Cardiac muscle cell (in vitro differentiated cells and primary cell): ENCODE measurements around the gene ARID5A. TPM values are rescaled to one million over a fixed set of nuclear protein-coding genes. Genes with fewer than 3 reads are reported as not detected.

Experiments
- DNase-seq, 2 donors: peaks; one replicate each; pipeline versions ENCODE4 v3.0.0 to v3.0.0-alpha.2; 2010 to 2017; ENCODE audit warnings: low read depth in 1 of 2, low spot score in 1 of 2
- H3K27ac ChIP-seq: fragments of 200-600 bp; sonication (generic); 2 replicates; pipeline ENCODE4 v1.5.1; 2016
- H3K27me3 ChIP-seq: fragments of 200-600 bp; sonication (generic); 2 replicates; pipeline ENCODE4 v1.6.0; 2016; ENCODE audit warnings: control low read depth
- H3K36me3 ChIP-seq: fragments of 200-600 bp; sonication (generic); 2 replicates; pipeline ENCODE4 v1.5.1; 2016; ENCODE audit warnings: control low read depth
- H3K4me1 ChIP-seq: fragments of 200-600 bp; sonication (generic); 2 replicates; pipeline ENCODE4 v1.8.1; 2017; ENCODE audit warnings: low read depth, mild to moderate bottlenecking, mixed run types
- H3K4me3 ChIP-seq: fragments of 200-600 bp; sonication (generic); 2 replicates; pipeline ENCODE4 v1.5.1; 2016; ENCODE audit warnings: mild to moderate bottlenecking
- H3K9me3 ChIP-seq: fragments of 200-600 bp; sonication (generic); 2 replicates; pipeline ENCODE4 v1.5.1; 2017; ENCODE audit warnings: low read depth, mild to moderate bottlenecking, control low read depth
- polyA plus RNA-seq: library from polyadenylated mRNA; unstranded; fragments of >200 nt; fragmentation: Nextera tagmentation; extraction: Ambion mirVana; gene quantifications from 2 replicates; pipeline ENCODE4 v1.2.1, GENCODE V29; 2016
- total RNA-seq: library from RNA; depleted of rRNA; stranded (reverse); fragments of >200 nt; gene quantifications from 2 replicates; pipeline ENCODE4 v1.2.3, GENCODE V29; 2016
- TF ChIP-seq, protein P1 (sequence below): IDR thresholded peaks from 2 replicates; pipeline ENCODE4 v1.5.1; 2012; ENCODE audit warnings: low read depth, mild to moderate bottlenecking, low read length

The ARID5A gene
- total and polyA plus RNA-seq, 2 experiments from 2014 or later = 7.6 to 7.8 TPM

GRCh38 chr2:96591054-96591453 lies 54.5 kb downstream of the ARID5A start:
- Histone ChIP-seq H3K9me3 (no peaks in the 10 kb centered on the region), H3K27ac (no peak overlapping the region), H3K36me3 (peaks cover 24% of the 10 kb centered on the region), H3K27me3 (no peaks in the 10 kb centered on the region), H3K4me1 (no peaks in the 10 kb centered on the region), H3K4me3 (no peak overlapping the region)
- TF ChIP-seq, protein P1, sequence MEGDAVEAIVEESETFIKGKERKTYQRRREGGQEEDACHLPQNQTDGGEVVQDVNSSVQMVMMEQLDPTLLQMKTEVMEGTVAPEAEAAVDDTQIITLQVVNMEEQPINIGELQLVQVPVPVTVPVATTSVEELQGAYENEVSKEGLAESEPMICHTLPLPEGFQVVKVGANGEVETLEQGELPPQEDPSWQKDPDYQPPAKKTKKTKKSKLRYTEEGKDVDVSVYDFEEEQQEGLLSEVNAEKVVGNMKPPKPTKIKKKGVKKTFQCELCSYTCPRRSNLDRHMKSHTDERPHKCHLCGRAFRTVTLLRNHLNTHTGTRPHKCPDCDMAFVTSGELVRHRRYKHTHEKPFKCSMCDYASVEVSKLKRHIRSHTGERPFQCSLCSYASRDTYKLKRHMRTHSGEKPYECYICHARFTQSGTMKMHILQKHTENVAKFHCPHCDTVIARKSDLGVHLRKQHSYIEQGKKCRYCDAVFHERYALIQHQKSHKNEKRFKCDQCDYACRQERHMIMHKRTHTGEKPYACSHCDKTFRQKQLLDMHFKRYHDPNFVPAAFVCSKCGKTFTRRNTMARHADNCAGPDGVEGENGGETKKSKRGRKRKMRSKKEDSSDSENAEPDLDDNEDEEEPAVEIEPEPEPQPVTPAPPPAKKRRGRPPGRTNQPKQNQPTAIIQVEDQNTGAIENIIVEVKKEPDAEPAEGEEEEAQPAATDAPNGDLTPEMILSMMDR = no peak
- no peak for DNase-seq

- no peak for DNase-seq
- H3K4me1 ChIP-seq = no peaks in the 10 kb centered on the region
Measured at GRCh38 chr2:96591494-96591893, 54.9 kb downstream of the ARID5A start.

GRCh38 chr2:96594282-96594681 lies 57.7 kb downstream of the ARID5A start:
- no peak for DNase-seq
- Histone ChIP-seq H3K36me3 (peaks cover 35% of the 10 kb centered on the region), H3K4me1 (peaks cover 5% of the 10 kb centered on the region), H3K9me3 (no peaks in the 10 kb centered on the region), H3K27ac (no peak overlapping the region), H3K4me3 (no peak overlapping the region), H3K27me3 (no peaks in the 10 kb centered on the region)
- TF ChIP-seq, protein P1 = no peak

More at GRCh38 chr2:96591494-96591893, 54.9 kb downstream of the ARID5A start:
- no peaks in the 10 kb centered on the region for H3K27me3 ChIP-seq
- TF ChIP-seq, protein P1 = no peak
- no peak overlapping the region for H3K4me3 ChIP-seq
- H3K27ac ChIP-seq = no peak overlapping the region
- H3K9me3 ChIP-seq = no peaks in the 10 kb centered on the region
- H3K36me3 ChIP-seq = peaks cover 27% of the 10 kb centered on the region

DNA sequence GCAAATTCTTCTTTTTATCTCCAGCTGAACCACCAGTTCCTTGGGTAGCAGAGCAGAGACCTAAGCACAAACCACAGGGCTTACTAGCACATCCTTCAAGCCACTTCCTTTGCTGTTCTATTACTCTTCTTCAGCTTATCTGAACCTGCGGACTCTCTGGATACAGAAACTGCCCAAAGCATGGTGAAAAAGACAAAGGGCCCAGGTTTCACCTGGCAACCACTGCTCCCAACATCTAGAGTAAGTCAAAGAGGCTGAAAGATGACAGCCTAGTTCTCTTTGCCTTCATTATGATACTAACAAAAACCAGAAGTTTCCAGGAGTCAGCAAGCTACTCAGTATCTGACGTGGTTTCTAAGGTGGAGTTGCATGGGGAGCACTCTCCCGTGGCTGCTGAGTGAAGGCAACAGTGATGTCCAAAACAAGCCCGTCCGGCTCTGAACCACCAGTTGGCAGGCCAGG lies 58.2 kb downstream of the ARID5A start:
- Histone ChIP-seq H3K4me3 (no peak overlapping the region), H3K36me3 (peaks cover 34% of the 10 kb centered on the region), H3K27me3 (no peaks in the 10 kb centered on the region), H3K27ac (no peak overlapping the region), H3K4me1 (peaks cover 5% of the 10 kb centered on the region), H3K9me3 (no peaks in the 10 kb centered on the region)
- DNase-seq = no peak
- TF ChIP-seq, protein P1 = no peak

DNA sequence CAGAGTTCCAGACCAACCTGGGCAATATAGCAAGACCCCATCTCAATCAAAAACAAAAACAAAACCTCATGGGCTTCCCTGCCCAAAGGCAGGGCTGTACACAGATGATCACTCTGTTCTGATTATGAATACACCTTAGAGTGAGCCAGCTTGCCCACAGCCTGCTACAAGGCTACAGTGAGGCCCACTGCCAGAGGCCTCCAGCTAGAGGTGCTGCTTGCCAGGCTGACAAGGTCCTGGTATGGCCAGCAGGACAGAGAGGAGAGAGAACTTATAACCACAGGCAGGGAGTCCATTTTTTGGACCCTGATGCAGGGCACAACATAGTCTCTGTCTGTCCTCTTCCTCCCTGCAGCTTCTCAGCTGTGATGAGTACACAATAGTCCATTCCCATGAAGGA lies 60.0 kb downstream of the ARID5A start:
- Histone ChIP-seq H3K4me1 (peaks cover 5% of the 10 kb centered on the region), H3K4me3 (no peak overlapping the region), H3K9me3 (no peaks in the 10 kb centered on the region), H3K27me3 (no peaks in the 10 kb centered on the region), H3K27ac (no peak overlapping the region), H3K36me3 (peaks cover 49% of the 10 kb centered on the region)
- DNase-seq = no peak
- TF ChIP-seq, protein P1 = no peak

DNA sequence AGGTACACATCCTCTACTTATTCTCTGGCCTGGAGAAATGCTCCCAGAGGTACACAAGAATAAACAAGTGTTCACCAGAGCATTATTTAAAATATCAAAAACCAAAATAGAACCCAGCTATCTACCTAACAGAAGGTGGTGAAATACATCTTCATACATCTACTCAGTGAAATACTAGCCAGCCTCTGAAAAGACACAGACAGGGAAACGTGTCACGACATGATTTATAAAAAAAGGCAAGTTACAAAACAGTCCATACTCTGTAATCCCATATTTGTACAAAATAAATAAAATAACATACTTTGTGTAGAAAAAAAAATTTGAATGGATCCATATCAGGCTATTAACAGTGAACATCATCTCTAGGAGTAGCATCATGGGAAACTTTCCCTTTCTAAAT lies 63.4 kb downstream of the ARID5A start:
- peaks cover 67% of the 10 kb centered on the region for H3K36me3 ChIP-seq
- no peaks in the 10 kb centered on the region for H3K9me3 ChIP-seq
- H3K27ac ChIP-seq = no peak overlapping the region
- no peaks in the 10 kb centered on the region for H3K27me3 ChIP-seq
- H3K4me3 ChIP-seq = no peak overlapping the region
- peaks cover 5% of the 10 kb centered on the region for H3K4me1 ChIP-seq
- no peak for DNase-seq
- TF ChIP-seq, protein P1 = no peak
